WTC11 (cell line): ENCODE measurements around the gene C15orf61. TPM values are rescaled to one million over a fixed set of nuclear protein-coding genes. Genes with fewer than 3 reads are reported as not detected.
A peak's percentile ranks its signal among the peaks of the same experiment; 100 is the strongest.

Experiments
- ATAC-seq: fragments of 200-7000 bp; cut with Tn5 transposase; 2 replicates; pipeline ENCODE4 v1.10.0; 2021; ENCODE audit warnings: mild to moderate bottlenecking, moderate library complexity
- CTCF ChIA-PET: fragments of 300-600 bp; sonication (Branson Sonifier 250); formaldehyde crosslinking; loops from one replicate; lab custom pipeline; 2021; ENCODE audit warnings: antibody characterized with exemption; lab: Charles Lee
- POLR2A ChIA-PET: fragments of 350-600 bp; sonication (Branson Sonifier 250); formaldehyde crosslinking; loops from one replicate; lab custom pipeline; 2021; ENCODE audit warnings: antibody characterized with exemption; lab: Charles Lee
- DNase-seq: peaks from one replicate; pipeline ENCODE4 v3.0.0; 2021; ENCODE audit warnings: low spot score
- H3K27ac Mint-ChIP-seq: 2 replicates; pipeline ENCODE4 v1.8.0; 2021; ENCODE audit warnings: mixed read lengths
- H3K27me3 Mint-ChIP-seq: 2 replicates; pipeline ENCODE4 v1.8.0; 2021; ENCODE audit warnings: low read depth, mild to moderate bottlenecking, moderate library complexity, mixed read lengths
- H3K36me3 Mint-ChIP-seq: 2 replicates; pipeline ENCODE4 v1.8.0; 2021; ENCODE audit warnings: mixed read lengths
- H3K4me1 Mint-ChIP-seq: 2 replicates; pipeline ENCODE4 v1.8.0; 2022; ENCODE audit warnings: mixed read lengths
- H3K4me3 Mint-ChIP-seq: 2 replicates; pipeline ENCODE4 v1.8.0; 2021; ENCODE audit warnings: mild to moderate bottlenecking, moderate library complexity, mixed read lengths
- H3K9me3 Mint-ChIP-seq: 2 replicates; pipeline ENCODE4 v1.8.0; 2021; ENCODE audit warnings: mixed read lengths
- ATF1 ChIP-seq: sonication (generic); formaldehyde crosslinking; IDR thresholded peaks from 2 replicates; pipeline ENCODE4 v1.8.1; 2023; ENCODE audit warnings: mild to moderate bottlenecking, moderate library complexity, missing genetic modification reagents
- ESRRA ChIP-seq: sonication (generic); formaldehyde crosslinking; IDR thresholded peaks from 2 replicates; pipeline ENCODE4 v1.8.1; 2022; ENCODE audit warnings: mild to moderate bottlenecking, missing genetic modification reagents, borderline replicate concordance
- GTF2I ChIP-seq: fragments of 250-450 bp; sonication (Bioruptor Pico); conservative IDR thresholded peaks from 2 replicates; pipeline ENCODE4 v1.4.0; 2021; ENCODE audit warnings: mild to moderate bottlenecking
- HMGA2 ChIP-seq: fragments of 250-450 bp; sonication (Bioruptor Pico); IDR thresholded peaks from 2 replicates; pipeline ENCODE4 v1.4.0; 2021; ENCODE audit warnings: mild to moderate bottlenecking, moderate library complexity
- NR2C2 ChIP-seq: sonication (generic); formaldehyde crosslinking; IDR thresholded peaks from 2 replicates; pipeline ENCODE4 v1.8.0; 2022; ENCODE audit warnings: mild to moderate bottlenecking, missing genetic modification reagents
- NR3C1 ChIP-seq: sonication (generic); formaldehyde crosslinking; conservative IDR thresholded peaks from 2 replicates; pipeline ENCODE4 v1.8.1; 2023; ENCODE audit warnings: low read depth, mild to moderate bottlenecking, missing genetic modification reagents
- PRRX2 ChIP-seq: fragments of 250-450 bp; sonication (Bioruptor Pico); IDR thresholded peaks from 2 replicates; pipeline ENCODE4 v1.8.0; 2021; ENCODE audit warnings: mild to moderate bottlenecking
- RORB ChIP-seq: fragments of 250-450 bp; sonication (Bioruptor Pico); IDR thresholded peaks from 2 replicates; pipeline ENCODE4 v1.9.0; 2021; ENCODE audit warnings: mild to moderate bottlenecking
- total RNA-seq: library from RNA; stranded (reverse); gene quantifications from 3 replicates; pipeline ENCODE4 v1.2.3, GENCODE V29; 2021
- TF ChIP-seq, protein P1 (sequence below): sonication (generic); formaldehyde crosslinking; IDR thresholded peaks from 2 replicates; pipeline ENCODE4 v1.8.1; 2023; ENCODE audit warnings: mild to moderate bottlenecking, missing genetic modification reagents
- TF ChIP-seq, protein P2 (sequence below): sonication (generic); formaldehyde crosslinking; IDR thresholded peaks from 2 replicates; pipeline ENCODE4 v1.8.1; 2023; ENCODE audit warnings: mild to moderate bottlenecking, missing genetic modification reagents, moderate library complexity
- TF ChIP-seq, protein P3 (sequence below): sonication (generic); formaldehyde crosslinking; IDR thresholded peaks from 2 replicates; pipeline ENCODE4 v1.8.0; 2023; ENCODE audit warnings: missing genetic modification reagents
- TF ChIP-seq, protein P4 (sequence below): sonication (generic); formaldehyde crosslinking; IDR thresholded peaks from 2 replicates; pipeline ENCODE4 v1.8.1; 2022; ENCODE audit warnings: low read depth, missing genetic modification reagents, borderline replicate concordance
- TF ChIP-seq, protein P5 (sequence below): sonication (generic); formaldehyde crosslinking; IDR thresholded peaks from 2 replicates; pipeline ENCODE4 v1.8.0; 2022; ENCODE audit warnings: mild to moderate bottlenecking, missing genetic modification reagents
- TF ChIP-seq, protein P6 (sequence below): sonication (generic); formaldehyde crosslinking; IDR thresholded peaks from 2 replicates; pipeline ENCODE4 v1.8.1; 2022; ENCODE audit warnings: mild to moderate bottlenecking, moderate library complexity, missing genetic modification reagents
- TF ChIP-seq, protein P7 (sequence below): sonication (generic); formaldehyde crosslinking; conservative IDR thresholded peaks from 2 replicates; pipeline ENCODE4 v1.8.1; 2023; ENCODE audit warnings: mild to moderate bottlenecking, low read depth, missing genetic modification reagents, moderate library complexity

The C15orf61 gene
- total RNA-seq, 1 experiment from 2014 or later, result 3.3 TPM

DNA sequence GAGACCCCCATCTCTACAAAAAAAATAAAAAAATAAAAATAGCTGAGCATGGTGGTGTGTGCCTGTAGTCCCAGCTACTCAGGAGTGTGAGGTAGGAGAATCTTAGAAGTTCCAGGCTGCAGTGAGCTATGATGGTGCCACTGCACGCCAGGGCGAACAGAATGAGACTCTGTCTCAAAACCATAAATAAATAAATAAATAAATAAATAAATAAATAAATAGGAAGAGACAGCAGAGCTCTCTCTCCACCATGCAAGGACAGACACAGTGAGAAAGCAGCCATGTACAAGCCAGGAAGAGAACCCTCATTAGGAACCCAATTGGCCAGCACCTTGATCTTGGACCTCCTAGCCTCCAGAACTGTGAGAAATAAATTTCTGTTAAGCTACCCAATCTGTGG lies 5.4 kb upstream of the C15orf61 start (continued):
- TF ChIP-seq, protein P1, sequence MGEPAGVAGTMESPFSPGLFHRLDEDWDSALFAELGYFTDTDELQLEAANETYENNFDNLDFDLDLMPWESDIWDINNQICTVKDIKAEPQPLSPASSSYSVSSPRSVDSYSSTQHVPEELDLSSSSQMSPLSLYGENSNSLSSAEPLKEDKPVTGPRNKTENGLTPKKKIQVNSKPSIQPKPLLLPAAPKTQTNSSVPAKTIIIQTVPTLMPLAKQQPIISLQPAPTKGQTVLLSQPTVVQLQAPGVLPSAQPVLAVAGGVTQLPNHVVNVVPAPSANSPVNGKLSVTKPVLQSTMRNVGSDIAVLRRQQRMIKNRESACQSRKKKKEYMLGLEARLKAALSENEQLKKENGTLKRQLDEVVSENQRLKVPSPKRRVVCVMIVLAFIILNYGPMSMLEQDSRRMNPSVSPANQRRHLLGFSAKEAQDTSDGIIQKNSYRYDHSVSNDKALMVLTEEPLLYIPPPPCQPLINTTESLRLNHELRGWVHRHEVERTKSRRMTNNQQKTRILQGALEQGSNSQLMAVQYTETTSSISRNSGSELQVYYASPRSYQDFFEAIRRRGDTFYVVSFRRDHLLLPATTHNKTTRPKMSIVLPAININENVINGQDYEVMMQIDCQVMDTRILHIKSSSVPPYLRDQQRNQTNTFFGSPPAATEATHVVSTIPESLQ (CRISPR knock-in tag), result no peak

DNA sequence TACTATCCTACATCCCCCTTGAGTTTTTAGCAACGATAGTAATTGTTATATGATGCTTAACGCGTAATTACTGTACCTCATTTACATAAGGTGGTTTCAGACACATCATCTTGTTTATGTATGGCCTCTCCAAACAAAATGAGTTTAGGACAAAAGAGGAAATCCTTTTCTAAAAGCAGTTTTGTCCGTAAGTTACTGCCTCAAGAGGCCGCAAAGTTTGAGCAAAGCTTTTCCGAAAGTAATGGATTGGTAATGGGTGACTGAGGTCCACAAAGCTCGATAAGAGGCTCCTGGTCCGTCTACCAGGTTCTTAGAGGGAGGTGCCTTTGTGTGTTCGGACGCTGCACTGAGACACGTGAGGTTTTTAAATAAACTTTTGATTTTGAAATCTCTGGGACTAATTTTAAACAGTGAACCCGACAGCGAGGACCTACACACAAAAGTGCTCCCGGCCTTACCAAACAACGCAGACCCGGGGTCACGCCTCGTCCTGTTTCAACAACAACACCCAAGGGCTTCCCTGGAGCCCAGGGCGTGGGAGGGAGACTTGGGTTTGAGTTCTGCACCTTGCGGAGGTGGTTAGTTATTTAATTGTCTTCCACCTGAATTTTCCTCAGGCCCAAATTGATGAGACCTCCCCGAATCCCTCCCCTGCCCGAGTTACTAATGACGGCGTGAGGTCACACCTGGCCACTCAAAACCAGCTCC lies 456 bp upstream of the C15orf61 start:
- DNase-seq, result no peak
- ChIA-PET POLR2A (no interaction called here), CTCF (interaction anchor here (1.7 kb wide), 1 partner anchor 312 kb away, joined by 6 read pairs; no protein-coding TSS in a partner anchor)
- Mint-ChIP-seq H3K9me3 (no peaks in the 10 kb centered on the region), H3K4me3 (peak overlapping the region; percentile 70), H3K27ac (no peak overlapping the region), H3K36me3 (no peaks in the 10 kb centered on the region), H3K4me1 (peaks cover 27% of the 10 kb centered on the region), H3K27me3 (peaks cover 16% of the 10 kb centered on the region)
- TF ChIP-seq PRRX2 (CRISPR knock-in tag) (no peak), RORB (CRISPR knock-in tag) (no peak), NR2C2 (no peak), NR3C1 (no peak), ESRRA (CRISPR knock-in tag) (no peak), HMGA2 (CRISPR knock-in tag) (no peak), GTF2I (no peak), ATF1 (CRISPR knock-in tag) (no peak)
- TF ChIP-seq, protein P2, sequence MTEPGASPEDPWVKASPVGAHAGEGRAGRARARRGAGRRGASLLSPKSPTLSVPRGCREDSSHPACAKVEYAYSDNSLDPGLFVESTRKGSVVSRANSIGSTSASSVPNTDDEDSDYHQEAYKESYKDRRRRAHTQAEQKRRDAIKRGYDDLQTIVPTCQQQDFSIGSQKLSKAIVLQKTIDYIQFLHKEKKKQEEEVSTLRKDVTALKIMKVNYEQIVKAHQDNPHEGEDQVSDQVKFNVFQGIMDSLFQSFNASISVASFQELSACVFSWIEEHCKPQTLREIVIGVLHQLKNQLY (CRISPR knock-in tag), result no peak
- TF ChIP-seq, protein P3, sequence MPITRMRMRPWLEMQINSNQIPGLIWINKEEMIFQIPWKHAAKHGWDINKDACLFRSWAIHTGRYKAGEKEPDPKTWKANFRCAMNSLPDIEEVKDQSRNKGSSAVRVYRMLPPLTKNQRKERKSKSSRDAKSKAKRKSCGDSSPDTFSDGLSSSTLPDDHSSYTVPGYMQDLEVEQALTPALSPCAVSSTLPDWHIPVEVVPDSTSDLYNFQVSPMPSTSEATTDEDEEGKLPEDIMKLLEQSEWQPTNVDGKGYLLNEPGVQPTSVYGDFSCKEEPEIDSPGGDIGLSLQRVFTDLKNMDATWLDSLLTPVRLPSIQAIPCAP (CRISPR knock-in tag), result no peak
- TF ChIP-seq, protein P4, sequence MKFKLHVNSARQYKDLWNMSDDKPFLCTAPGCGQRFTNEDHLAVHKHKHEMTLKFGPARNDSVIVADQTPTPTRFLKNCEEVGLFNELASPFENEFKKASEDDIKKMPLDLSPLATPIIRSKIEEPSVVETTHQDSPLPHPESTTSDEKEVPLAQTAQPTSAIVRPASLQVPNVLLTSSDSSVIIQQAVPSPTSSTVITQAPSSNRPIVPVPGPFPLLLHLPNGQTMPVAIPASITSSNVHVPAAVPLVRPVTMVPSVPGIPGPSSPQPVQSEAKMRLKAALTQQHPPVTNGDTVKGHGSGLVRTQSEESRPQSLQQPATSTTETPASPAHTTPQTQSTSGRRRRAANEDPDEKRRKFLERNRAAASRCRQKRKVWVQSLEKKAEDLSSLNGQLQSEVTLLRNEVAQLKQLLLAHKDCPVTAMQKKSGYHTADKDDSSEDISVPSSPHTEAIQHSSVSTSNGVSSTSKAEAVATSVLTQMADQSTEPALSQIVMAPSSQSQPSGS (CRISPR knock-in tag), result no peak
- TF ChIP-seq, protein P5, sequence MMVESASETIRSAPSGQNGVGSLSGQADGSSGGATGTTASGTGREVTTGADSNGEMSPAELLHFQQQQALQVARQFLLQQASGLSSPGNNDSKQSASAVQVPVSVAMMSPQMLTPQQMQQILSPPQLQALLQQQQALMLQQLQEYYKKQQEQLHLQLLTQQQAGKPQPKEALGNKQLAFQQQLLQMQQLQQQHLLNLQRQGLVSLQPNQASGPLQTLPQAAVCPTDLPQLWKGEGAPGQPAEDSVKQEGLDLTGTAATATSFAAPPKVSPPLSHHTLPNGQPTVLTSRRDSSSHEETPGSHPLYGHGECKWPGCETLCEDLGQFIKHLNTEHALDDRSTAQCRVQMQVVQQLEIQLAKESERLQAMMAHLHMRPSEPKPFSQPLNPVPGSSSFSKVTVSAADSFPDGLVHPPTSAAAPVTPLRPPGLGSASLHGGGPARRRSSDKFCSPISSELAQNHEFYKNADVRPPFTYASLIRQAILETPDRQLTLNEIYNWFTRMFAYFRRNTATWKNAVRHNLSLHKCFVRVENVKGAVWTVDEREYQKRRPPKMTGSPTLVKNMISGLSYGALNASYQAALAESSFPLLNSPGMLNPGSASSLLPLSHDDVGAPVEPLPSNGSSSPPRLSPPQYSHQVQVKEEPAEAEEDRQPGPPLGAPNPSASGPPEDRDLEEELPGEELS (CRISPR knock-in tag), result no peak
- TF ChIP-seq, protein P6, sequence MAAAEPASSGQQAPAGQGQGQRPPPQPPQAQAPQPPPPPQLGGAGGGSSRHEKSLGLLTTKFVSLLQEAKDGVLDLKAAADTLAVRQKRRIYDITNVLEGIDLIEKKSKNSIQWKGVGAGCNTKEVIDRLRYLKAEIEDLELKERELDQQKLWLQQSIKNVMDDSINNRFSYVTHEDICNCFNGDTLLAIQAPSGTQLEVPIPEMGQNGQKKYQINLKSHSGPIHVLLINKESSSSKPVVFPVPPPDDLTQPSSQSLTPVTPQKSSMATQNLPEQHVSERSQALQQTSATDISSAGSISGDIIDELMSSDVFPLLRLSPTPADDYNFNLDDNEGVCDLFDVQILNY (CRISPR knock-in tag), result no peak
- TF ChIP-seq, protein P7, sequence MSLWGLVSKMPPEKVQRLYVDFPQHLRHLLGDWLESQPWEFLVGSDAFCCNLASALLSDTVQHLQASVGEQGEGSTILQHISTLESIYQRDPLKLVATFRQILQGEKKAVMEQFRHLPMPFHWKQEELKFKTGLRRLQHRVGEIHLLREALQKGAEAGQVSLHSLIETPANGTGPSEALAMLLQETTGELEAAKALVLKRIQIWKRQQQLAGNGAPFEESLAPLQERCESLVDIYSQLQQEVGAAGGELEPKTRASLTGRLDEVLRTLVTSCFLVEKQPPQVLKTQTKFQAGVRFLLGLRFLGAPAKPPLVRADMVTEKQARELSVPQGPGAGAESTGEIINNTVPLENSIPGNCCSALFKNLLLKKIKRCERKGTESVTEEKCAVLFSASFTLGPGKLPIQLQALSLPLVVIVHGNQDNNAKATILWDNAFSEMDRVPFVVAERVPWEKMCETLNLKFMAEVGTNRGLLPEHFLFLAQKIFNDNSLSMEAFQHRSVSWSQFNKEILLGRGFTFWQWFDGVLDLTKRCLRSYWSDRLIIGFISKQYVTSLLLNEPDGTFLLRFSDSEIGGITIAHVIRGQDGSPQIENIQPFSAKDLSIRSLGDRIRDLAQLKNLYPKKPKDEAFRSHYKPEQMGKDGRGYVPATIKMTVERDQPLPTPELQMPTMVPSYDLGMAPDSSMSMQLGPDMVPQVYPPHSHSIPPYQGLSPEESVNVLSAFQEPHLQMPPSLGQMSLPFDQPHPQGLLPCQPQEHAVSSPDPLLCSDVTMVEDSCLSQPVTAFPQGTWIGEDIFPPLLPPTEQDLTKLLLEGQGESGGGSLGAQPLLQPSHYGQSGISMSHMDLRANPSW, result no peak
- ATAC-seq, result peak; percentile 40
